ENCODE results near the gene POLE3.

Gene POLE3

GRCh38 chr9:113361304-113362018, 49.0 kb downstream of the POLE3 start:
- Mint-ChIP-seq H3K4me3 (no peak overlapping the region), H3K4me1 (no peaks in the 10 kb centered on the region), H3K27ac (no peak overlapping the region), H3K9me3 (no peaks in the 10 kb centered on the region), H3K36me3 (no peaks in the 10 kb centered on the region), H3K27me3 (peaks cover 5% of the 10 kb centered on the region)
- ATAC-seq (ENCODE audit: low read depth) (no peak), DNase-seq (ENCODE audit: low spot score in 2 of 2) (no peak)

- no peak for ATAC-seq (ENCODE audit: low read depth)
- Mint-ChIP-seq H3K4me1 (no peaks in the 10 kb centered on the region), H3K36me3 (no peaks in the 10 kb centered on the region), H3K27me3 (peaks cover 6% of the 10 kb centered on the region), H3K27ac (no peak overlapping the region), H3K4me3 (no peak overlapping the region), H3K9me3 (no peaks in the 10 kb centered on the region)
- DNase-seq (ENCODE audit: low spot score in 2 of 2), result no peak
Observed at GRCh38 chr9:113360242-113360842, 50.1 kb downstream of the POLE3 start.

- DNase-seq (ENCODE audit: low spot score in 2 of 2), result no peak
- Mint-ChIP-seq H3K27me3 (peaks cover 6% of the 10 kb centered on the region), H3K4me1 (no peaks in the 10 kb centered on the region), H3K36me3 (no peaks in the 10 kb centered on the region), H3K9me3 (no peaks in the 10 kb centered on the region), H3K4me3 (no peak overlapping the region), H3K27ac (no peak overlapping the region)
- ATAC-seq (ENCODE audit: low read depth), result no peak
Observed at GRCh38 chr9:113359385-113359784, 51.1 kb downstream of the POLE3 start.
